H9 (cell line): ENCODE data around the gene PASK. TPM values are rescaled to one million over a fixed set of nuclear protein-coding genes. Genes with fewer than 3 reads are reported as not detected.

Experiments used
- DNase-seq: peaks from one replicate; pipeline ENCODE4 v3.0.0-alpha.2; 2017
- H2AFZ ChIP-seq: one replicate; pipeline ENCODE4 v1.6.1; 2013; ENCODE audit warnings: mild to moderate bottlenecking, low read length, control low read depth, moderate library complexity
- H2AK5ac ChIP-seq: 2 replicates; pipeline ENCODE4 v1.6.1; 2013; ENCODE audit warnings: low read length, control low read depth, mixed read lengths; ENCODE audit not compliant: insufficient read length
- H2BK120ac ChIP-seq: one replicate; pipeline ENCODE4 v1.6.1; 2013; ENCODE audit warnings: low read depth, mild to moderate bottlenecking, low read length, control low read depth, inconsistent platforms; ENCODE audit not compliant: poor library complexity, severe bottlenecking
- H2BK12ac ChIP-seq: 2 replicates; pipeline ENCODE4 v1.6.1; 2013; ENCODE audit warnings: low read length, control low read depth, mixed read lengths, low read depth; ENCODE audit not compliant: insufficient read length
- H2BK15ac ChIP-seq: 2 replicates; pipeline ENCODE4 v1.6.1; 2013; ENCODE audit warnings: low read depth, low read length, control low read depth
- H2BK20ac ChIP-seq: one replicate; pipeline ENCODE4 v1.6.1; 2013; ENCODE audit warnings: low read depth, mild to moderate bottlenecking, low read length, control low read depth, inconsistent platforms; ENCODE audit not compliant: poor library complexity, severe bottlenecking
- H2BK5ac ChIP-seq: 2 replicates; pipeline ENCODE4 v1.6.1; 2013; ENCODE audit warnings: low read length, control low read depth, mixed read lengths; ENCODE audit not compliant: insufficient read length
- H3K14ac ChIP-seq: 2 replicates; pipeline ENCODE4 v1.6.1; 2013; ENCODE audit warnings: low read length, control low read depth; ENCODE audit not compliant: insufficient read depth
- H3K18ac ChIP-seq: 2 replicates; pipeline ENCODE4 v1.6.1; 2013; ENCODE audit warnings: low read depth, mild to moderate bottlenecking, mixed read lengths, low read length, control low read depth; ENCODE audit not compliant: insufficient read length
- H3K23ac ChIP-seq: 2 replicates; pipeline ENCODE4 v1.6.1; 2013; ENCODE audit warnings: low read length, control low read depth, mixed read lengths, low read depth; ENCODE audit not compliant: insufficient read length
- H3K23me2 ChIP-seq: 2 replicates; pipeline ENCODE4 v1.6.1; 2013; ENCODE audit warnings: low read depth, mild to moderate bottlenecking, mixed read lengths, low read length, control low read depth; ENCODE audit not compliant: insufficient read length, poor library complexity, severe bottlenecking
- H3K27ac ChIP-seq: 2 replicates; pipeline ENCODE4 v1.5.1; 2013; ENCODE audit warnings: low read length, control low read depth, mixed read lengths, low read depth; ENCODE audit not compliant: insufficient read length
- H3K27me3 ChIP-seq: 2 replicates; pipeline ENCODE4 v1.6.1; 2013; ENCODE audit warnings: low read length, control low read depth, inconsistent platforms; ENCODE audit not compliant: insufficient read depth
- H3K4ac ChIP-seq: 2 replicates; pipeline ENCODE4 v1.6.1; 2013; ENCODE audit warnings: low read depth, mild to moderate bottlenecking, control low read depth, inconsistent platforms, low read length, moderate library complexity
- H3K4me1 ChIP-seq: 2 replicates; pipeline ENCODE4 v1.6.1; 2013; ENCODE audit warnings: low read length, control low read depth, inconsistent platforms; ENCODE audit not compliant: insufficient read depth
- H3K4me2 ChIP-seq: 2 replicates; pipeline ENCODE4 v1.6.1; 2013; ENCODE audit warnings: low read length, control low read depth, mixed read lengths; ENCODE audit not compliant: insufficient read length, insufficient read depth
- H3K56ac ChIP-seq: 2 replicates; pipeline ENCODE4 v1.6.1; 2013; ENCODE audit warnings: low read depth, mild to moderate bottlenecking, mixed read lengths, low read length, control low read depth; ENCODE audit not compliant: insufficient read length
- H3K79me1 ChIP-seq: 2 replicates; pipeline ENCODE4 v1.6.1; 2013; ENCODE audit warnings: low read depth, mild to moderate bottlenecking, moderate library complexity, low read length, control low read depth, inconsistent platforms; ENCODE audit not compliant: insufficient read depth, poor library complexity, severe bottlenecking
- H3K79me2 ChIP-seq: 2 replicates; pipeline ENCODE4 v1.6.1; 2013; ENCODE audit warnings: low read length, control low read depth, inconsistent platforms; ENCODE audit not compliant: insufficient read depth
- H3K9ac ChIP-seq: 2 replicates; pipeline ENCODE4 v1.6.1; 2013; ENCODE audit warnings: low read length, control low read depth, mixed read lengths; ENCODE audit not compliant: insufficient read length; ENCODE audit errors: extremely low read depth
- H3K9me3 ChIP-seq: one replicate; pipeline ENCODE4 v1.6.1; 2013; ENCODE audit warnings: low read depth, low read length, inconsistent platforms; ENCODE audit not compliant: control insufficient read depth
- H3T11ph ChIP-seq: one replicate; pipeline ENCODE4 v1.6.1; 2013; ENCODE audit warnings: mild to moderate bottlenecking, low read length, control low read depth, inconsistent platforms
- H4K20me1 ChIP-seq: one replicate; pipeline ENCODE4 v1.6.1; 2013; ENCODE audit not compliant: control insufficient read depth, insufficient read length, insufficient read depth
- H4K5ac ChIP-seq: 2 replicates; pipeline ENCODE4 v1.6.1; 2013; ENCODE audit warnings: low read depth, mild to moderate bottlenecking, mixed read lengths, low read length, control low read depth; ENCODE audit not compliant: insufficient read length
- H4K8ac ChIP-seq: replicated peaks from 2 replicates; pipeline ENCODE4 v1.6.1; 2013; ENCODE audit warnings: low read length, control low read depth, mixed read lengths, low read depth; ENCODE audit not compliant: insufficient read length
- H4K91ac ChIP-seq: 2 replicates; pipeline ENCODE4 v1.6.1; 2013; ENCODE audit warnings: low read depth, mild to moderate bottlenecking, moderate library complexity, mixed read lengths, low read length, control low read depth; ENCODE audit not compliant: insufficient read length
- H3K27ac Mint-ChIP-seq, 3 experiments: 2 replicates in 2 of 3; 3 replicates in 1 of 3; pipeline ENCODE4 v1.8.0; 2020 to 2021; ENCODE audit warnings: mixed read lengths in 3 of 3, mild to moderate bottlenecking in 1 of 3, moderate library complexity in 1 of 3
- H3K27me3 Mint-ChIP-seq: 2 replicates; pipeline ENCODE4 v1.8.0; 2021; ENCODE audit warnings: low read depth, mild to moderate bottlenecking, moderate library complexity, mixed read lengths
- H3K36me3 Mint-ChIP-seq, 3 experiments: 2 replicates in 2 of 3; 3 replicates in 1 of 3; pipeline ENCODE4 v1.8.0; 2020 to 2021; ENCODE audit warnings: low read depth in 3 of 3, mixed read lengths in 3 of 3; ENCODE audit not compliant: insufficient read depth in 1 of 3
- H3K4me1 Mint-ChIP-seq, 2 experiments: 2 replicates each; pipeline ENCODE4 v1.8.0; 2020; ENCODE audit warnings: mixed read lengths in 2 of 2
- H3K4me3 Mint-ChIP-seq, 2 experiments: 2 replicates in 1 of 2; 3 replicates in 1 of 2; pipeline ENCODE4 v1.8.0; 2020 to 2021; ENCODE audit warnings: mild to moderate bottlenecking in 2 of 2, mixed read lengths in 2 of 2, moderate library complexity in 1 of 2
- H3K9me3 Mint-ChIP-seq, 2 experiments: 2 replicates in 1 of 2; 3 replicates in 1 of 2; pipeline ENCODE4 v1.8.0; 2020; ENCODE audit warnings: mild to moderate bottlenecking in 2 of 2, mixed read lengths in 2 of 2, moderate library complexity in 1 of 2
- WGBS: extraction: QIAGEN DNeasy Blood & Tissue Kit; methylation state at CpG from one replicate; pipeline ENCODE4 v1.1.7; 2013; ENCODE audit warnings: missing lambda C conversion rate, low lambda C conversion rate, mixed read lengths; ENCODE audit not compliant: insufficient read length; ENCODE audit errors: extremely low coverage; 5-methylcytosine and 5-hydroxymethylcytosine counted together
- total RNA-seq: library from RNA; stranded (reverse); gene quantifications from 2 replicates; pipeline ENCODE4 v1.2.1, GENCODE V29; 2021
- TF ChIP-seq, protein P1 (sequence below): fragments of 200-600 bp; sonication (generic); conservative IDR thresholded peaks from 3 replicates; pipeline ENCODE4 v1.8.0; 2021; ENCODE audit warnings: antibody characterized with exemption, mild to moderate bottlenecking

PASK gene
- total RNA-seq, 1 experiment from 2014 or later, result 68.0 TPM

DNA sequence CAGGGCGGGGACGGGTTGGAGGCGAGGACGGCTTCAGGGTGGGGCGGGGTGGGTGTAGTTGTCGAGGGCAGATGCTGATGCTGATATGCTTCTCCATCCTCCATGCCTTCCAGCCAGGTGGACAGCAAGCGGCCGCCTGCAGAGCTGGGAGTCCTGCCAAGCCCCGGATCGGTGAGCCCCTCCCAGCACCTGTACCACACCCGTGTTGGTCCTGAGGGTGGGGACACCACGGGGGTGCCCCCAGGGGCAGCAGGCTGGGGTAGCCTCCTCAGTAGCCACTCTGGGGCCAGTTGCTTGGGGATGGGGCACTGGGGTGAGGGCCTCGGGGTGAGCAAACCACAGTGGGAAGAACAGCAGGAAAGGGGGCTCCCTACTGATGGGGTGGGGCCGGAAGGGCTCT lies 41.8 kb upstream of the PASK start:
- Histone ChIP-seq H2AFZ (no peak overlapping the region), H3K23me2 (no peaks in the 10 kb centered on the region), H2BK120ac (no peak overlapping the region), H3K27ac (no peak overlapping the region), H4K5ac (no peak overlapping the region), H2BK20ac (no peak overlapping the region), H3K27me3 (no peaks in the 10 kb centered on the region), H3K14ac (no peak overlapping the region), H3K4ac (no peak overlapping the region), H3K79me2 (no peaks in the 10 kb centered on the region), H3K56ac (no peak overlapping the region), H2BK12ac (no peak overlapping the region), H3K4me2 (no peak overlapping the region), H3K79me1 (no peaks in the 10 kb centered on the region), H4K8ac (no peak overlapping the region), H2AK5ac (no peak overlapping the region), H3K18ac (no peak overlapping the region), H2BK15ac (no peak overlapping the region), H3K4me1 (no peaks in the 10 kb centered on the region), H3T11ph (no peak overlapping the region), H4K91ac (no peak overlapping the region), H3K9me3 (no peaks in the 10 kb centered on the region), H4K20me1 (no peaks in the 10 kb centered on the region), H3K23ac (no peak overlapping the region), H2BK5ac (no peak overlapping the region), H3K9ac (no peak overlapping the region)
- no peak overlapping the region for H3K4me3 Mint-ChIP-seq
- no peaks in the 10 kb centered on the region for H3K9me3 Mint-ChIP-seq
- no peaks in the 10 kb centered on the region for H3K27me3 Mint-ChIP-seq
- H3K36me3 Mint-ChIP-seq, result no peaks in the 10 kb centered on the region
- TF ChIP-seq, protein P1, sequence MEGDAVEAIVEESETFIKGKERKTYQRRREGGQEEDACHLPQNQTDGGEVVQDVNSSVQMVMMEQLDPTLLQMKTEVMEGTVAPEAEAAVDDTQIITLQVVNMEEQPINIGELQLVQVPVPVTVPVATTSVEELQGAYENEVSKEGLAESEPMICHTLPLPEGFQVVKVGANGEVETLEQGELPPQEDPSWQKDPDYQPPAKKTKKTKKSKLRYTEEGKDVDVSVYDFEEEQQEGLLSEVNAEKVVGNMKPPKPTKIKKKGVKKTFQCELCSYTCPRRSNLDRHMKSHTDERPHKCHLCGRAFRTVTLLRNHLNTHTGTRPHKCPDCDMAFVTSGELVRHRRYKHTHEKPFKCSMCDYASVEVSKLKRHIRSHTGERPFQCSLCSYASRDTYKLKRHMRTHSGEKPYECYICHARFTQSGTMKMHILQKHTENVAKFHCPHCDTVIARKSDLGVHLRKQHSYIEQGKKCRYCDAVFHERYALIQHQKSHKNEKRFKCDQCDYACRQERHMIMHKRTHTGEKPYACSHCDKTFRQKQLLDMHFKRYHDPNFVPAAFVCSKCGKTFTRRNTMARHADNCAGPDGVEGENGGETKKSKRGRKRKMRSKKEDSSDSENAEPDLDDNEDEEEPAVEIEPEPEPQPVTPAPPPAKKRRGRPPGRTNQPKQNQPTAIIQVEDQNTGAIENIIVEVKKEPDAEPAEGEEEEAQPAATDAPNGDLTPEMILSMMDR, result no peak
- no peak overlapping the region for H3K27ac Mint-ChIP-seq
- DNase-seq, result no peak
- no CpG with 5 or more reads among the region's 14 CpGs for WGBS
- peaks cover 8 to 13% of the 10 kb centered on the region in 2 experiments for H3K4me1 Mint-ChIP-seq
